Stimulated activated CD8-positive, alpha-beta memory T cell treated with anti-CD3 and anti-CD28 coated beads, Interleukin-15, amount 100 ng/mL, for 48 hours (primary cell): ENCODE results near the gene FDXACB1.
A peak's percentile ranks its signal among the peaks of the same experiment; 100 is the strongest.

ENCODE experiments used
- DNase-seq, 2 donors: peaks; one replicate each; pipeline ENCODE4 v3.0.0-alpha.2; 2020; ENCODE audit warnings: low read depth in 2 of 2

FDXACB1 gene

DNA sequence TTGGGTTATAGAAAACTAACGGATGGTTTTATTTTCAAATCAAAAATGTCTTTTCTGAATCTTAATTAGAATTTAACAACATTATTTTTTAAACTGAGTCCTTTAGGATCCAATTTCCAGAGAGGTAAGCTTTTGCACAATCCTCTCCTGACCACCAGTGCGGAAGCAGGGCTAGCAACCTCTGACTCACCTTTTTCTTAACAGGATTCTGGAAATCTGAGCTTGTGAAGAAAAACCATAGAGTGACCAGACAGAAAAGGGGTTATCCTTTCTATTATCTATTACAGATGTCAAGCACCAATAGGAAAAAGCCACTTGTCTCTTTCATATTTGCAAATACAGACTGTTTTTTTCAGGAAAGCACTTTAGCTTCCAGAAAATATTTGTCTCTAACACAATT is 32.9 kb downstream of the FDXACB1 start:
- no peak for DNase-seq

DNA sequence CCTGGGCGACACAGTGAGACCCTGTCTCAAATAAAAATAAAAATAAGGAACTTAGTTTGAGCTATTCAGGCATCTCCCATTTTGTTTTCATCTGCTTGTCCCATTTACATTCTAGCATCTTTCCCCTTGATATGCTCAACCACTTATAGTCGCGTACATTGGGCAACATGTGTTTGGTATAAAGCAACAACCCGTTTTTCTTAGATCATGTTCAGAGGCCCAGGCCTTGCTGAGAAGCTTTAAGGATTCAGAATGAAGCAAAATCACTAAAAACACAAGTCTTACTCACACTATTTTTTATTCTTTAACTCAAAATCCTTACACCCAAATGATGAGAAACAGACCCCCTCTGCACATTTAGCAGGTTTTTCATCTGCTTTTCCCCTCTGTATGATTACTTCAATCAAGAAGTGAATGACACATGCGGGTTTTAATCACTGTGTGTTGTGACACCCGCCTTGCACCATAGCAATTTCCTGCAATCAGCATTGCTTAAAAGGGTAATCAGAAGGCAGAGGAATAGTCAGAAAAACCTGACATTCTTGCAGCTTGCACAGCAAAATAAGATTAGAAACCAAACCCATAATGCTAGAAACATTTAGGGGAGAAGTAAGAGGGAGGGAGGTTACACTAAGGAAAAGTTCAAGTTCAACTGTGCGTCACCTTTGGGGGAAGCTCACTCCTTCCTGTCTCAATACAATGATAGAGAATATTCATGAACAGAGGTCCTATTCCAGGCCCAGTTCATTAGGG is 33.5 kb downstream of the FDXACB1 start:
- no peak for DNase-seq

DNA sequence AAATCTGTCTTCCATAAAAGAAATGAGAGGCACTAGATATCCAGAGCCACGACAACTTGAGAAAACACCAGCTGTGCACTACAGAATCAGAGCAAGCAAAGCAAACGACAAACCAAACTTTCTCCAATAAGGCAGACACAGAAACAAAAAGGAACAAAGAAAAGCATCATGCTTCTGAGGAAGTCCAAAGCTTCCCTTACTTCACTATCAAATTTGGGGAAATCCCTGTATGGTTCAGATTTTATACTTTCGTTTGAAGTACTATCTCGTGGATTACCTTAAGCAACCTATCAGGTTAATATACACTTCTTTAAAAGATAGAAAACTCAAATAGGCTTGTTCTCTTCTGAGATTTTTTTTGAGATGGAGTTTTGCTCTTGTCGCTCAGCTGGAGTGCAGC is 35.3 kb downstream of the FDXACB1 start:
- DNase-seq = no peak

DNA sequence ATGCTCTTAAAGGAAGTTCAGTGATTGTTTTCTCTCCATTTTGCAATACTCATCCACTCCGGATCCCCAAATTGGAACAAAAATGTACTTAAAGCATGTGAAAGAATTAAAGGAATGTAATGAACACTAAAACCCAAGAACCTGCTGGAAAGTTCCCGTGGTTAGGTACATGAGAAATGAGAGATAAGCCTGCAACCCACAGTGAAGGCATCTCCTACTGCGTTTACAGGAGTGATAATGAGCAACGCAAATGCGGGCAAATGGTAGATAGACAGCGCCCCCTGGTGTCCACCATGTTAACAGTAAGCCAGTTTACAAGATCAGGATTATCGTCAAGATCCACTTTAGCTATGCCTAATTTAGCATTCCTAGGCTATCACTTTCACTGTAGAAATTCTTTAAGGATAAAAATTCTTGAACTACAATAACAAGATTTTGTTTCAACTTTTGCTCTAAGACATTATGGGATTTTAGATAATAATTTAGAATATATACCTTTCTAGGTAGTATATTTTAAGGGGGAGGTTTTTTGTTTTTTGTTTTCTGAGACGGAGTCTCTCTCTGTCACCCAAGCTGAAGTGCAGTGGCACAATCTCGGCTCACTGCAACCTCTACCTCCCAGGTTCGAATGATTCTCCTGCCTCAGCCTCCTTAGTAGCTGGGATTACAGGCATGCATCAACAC is 37.5 kb downstream of the FDXACB1 start:
- peak; percentile 58 to 68 for DNase-seq

DNA sequence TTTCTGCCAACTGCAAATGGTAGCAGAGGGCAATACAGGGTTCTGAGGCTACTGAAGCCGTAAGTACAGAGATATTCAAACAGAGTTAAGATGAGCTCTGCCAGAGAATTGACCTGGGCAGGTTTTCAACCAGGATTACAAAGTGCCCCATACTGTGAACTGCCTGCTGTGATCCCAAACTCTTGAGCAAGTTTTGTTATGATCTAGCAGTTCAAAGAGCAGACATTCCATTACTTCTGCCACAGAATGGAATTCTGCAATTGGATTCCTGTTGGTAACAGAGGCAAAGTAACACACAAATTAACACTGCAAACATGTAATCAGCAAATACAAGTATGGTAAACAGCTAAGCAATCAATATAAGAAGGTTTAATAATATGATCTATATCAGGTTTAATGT is 38.8 kb downstream of the FDXACB1 start:
- no peak for DNase-seq

DNA sequence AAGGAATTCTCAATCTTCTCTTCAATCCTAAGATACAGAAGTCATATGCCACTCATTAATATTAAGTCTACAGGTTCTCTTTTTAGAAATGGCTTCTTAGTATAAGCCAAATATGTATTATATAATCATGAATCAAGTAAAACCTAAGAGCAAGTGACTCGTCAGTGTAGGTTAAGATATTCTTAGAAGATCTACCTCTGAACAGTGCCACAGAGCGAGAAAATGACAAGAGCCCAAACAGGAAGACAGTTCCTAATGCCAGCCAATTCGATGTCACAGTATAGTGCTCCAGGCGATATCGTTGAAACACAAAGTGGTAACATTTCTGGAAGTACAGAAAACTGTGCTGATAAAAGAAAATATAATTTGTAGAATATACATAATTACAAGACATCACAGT is 40.9 kb downstream of the FDXACB1 start:
- DNase-seq = no peak

DNA sequence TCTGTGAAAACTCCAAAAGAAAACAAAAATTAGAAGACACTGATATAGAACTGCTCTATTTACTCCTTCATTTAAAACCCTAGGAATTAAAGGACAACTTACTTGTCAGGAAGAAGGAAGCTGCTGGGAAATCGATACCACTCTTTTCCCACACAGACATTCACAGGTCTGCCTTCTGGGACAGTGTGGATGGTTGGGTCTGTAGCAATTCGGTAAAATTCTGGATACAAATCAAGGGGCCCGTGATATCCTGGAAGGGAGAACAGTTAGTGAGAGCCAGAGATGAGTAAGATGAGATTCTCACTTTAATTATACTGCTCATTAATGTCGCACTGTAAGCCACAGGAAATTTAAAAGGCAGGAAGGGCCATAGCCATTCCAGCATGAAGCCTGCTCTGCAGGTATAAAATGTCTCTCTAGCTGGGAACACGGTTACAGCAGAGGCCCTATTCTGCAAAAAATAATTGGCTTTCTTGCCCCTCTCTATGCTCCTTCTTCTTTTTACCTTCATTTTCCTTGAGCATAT is 41.5 kb downstream of the FDXACB1 start:
- no peak for DNase-seq

DNA sequence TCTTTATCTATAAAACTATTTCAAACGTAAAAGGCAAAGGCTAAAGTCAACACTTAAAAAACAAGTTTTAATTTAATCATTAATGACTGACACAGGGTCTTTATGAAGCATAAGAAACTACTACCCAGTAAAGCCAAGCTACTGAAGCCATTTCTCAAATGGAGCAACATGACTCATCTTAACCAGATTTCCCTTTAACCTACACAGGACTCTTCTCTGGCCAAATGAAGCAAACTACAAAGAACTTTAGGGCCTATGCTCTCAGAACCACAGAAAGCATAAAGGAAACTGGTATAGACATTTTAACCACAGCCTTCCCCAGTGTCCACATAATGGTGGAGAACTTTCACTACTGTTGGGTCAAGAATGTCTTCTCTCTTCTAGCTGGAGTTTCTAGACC is 42.2 kb downstream of the FDXACB1 start:
- no peak for DNase-seq

DNA sequence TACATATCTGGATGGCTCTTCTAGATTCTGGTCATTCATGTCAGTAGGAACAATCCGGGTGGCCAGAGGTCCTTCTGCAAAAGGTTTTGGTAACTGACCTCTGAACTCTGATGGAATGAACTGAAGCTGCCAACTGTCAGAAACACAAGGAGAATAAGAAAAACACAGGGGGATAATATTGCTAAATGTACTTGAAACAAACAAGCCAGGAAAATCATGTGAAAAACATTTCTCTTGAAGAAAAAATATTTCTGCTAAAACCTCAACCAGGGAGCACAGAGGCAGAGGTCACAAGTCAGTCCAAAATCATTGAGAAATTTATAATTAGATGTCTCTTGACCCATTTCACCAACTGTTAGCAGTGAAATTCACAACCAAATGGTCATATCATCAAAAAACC is 42.8 kb downstream of the FDXACB1 start:
- no peak for DNase-seq

DNA sequence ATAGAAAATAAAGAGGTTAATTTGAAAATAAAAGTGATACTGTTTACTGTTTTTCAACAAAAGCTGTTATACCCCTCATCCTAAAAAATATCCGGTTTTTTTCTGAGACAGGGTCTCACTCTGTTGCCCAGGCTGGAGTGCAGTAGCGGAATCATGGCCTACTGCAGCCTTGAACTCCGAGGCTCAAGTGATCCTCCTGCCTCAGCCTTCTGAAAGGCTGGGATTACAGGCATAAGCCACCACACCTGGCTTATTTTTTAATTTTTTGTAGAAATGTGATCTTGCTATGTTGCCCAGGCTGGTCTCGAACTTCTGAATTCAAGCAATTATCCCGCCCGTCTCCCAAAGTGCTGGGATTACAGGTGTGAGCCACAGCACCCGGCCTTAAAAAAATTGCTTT is 43.3 kb downstream of the FDXACB1 start:
- no peak for DNase-seq

DNA sequence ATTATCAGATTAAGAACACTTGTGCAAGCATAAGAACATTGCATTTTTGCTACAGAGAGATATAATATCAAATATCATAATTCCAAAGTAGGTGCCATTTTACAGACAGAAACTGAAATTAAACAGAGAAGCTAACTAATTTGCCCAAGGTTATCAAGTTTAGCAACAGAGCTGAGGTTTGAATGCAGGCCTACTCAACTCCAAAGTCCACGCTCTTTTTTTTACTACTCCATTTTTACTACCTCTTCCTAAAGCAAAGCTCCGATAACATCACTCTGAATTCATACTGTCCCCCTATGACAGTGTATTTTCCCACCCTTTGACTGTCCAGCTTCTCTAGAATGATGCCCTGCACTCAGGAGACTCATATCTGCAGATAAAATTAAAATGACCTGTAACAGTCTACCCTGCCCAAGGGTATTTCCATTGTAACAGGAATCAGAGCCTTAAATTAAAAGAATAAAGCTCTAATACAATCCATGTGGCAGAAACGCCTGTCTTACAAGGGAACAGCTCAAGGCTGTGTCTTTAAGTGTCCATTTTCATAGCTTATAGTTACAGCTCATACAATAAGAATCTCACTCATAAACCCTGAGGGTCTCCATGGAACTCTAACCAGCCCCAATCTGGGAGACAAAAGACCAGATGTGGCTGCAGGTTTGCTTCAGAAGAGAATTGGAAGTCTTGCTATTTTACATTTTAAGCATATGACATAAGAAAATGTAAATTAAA is 44.4 kb downstream of the FDXACB1 start:
- no peak for DNase-seq

DNA sequence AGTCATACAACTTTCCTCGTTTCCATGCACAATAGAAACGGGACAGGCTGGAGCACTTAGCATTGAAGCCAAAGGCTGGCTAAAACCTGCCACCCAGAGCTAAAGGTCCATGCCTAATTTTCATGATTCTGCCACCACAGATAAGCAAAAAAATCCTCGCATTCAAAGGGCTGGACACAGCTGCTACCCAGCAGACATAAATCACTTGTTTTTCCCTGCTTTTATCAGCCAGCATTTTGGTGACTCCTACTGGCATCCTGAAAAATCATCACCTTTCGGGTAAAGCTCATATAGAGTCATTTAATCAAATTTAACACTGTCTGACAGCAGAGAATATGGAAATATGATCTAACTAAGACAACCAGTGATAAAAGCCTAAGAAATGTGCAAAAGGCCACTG is 45.4 kb downstream of the FDXACB1 start:
- no peak for DNase-seq

DNA sequence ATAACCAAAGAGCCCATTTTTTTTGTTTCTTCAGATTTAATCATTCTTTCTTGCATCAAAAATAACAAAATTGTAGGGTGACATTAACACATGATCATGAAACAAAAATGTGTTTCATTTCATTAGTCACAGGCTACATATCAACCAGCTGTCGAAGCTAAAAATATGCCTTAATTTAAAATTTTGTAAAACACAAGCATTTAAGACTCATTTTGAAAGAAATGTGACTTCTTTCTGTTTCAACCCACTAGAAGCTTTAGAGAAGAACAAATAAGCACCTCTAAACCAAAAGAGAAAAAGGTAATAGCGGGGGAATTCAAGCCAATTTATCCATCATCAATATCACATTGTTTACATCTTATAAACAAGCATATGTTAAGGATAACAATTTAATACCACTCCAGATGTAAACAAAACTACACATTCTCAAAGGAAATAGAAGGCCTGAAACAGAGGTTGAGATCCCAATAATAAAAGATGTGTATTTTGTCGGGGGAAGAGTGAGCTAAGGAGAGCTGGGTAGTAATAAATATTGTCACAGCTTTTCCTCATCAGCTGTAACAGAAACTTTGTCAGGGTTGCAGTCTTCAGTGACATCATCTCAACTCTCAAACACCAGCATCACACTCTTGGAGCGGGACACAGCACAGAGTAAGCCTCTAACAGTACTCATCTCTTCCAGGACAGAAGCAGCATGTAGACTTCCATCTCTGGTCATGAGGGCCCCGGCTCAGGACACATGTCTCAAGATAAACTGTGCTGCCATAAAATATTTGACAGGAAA is 49.6 kb downstream of the FDXACB1 start:
- DNase-seq = no peak

DNA sequence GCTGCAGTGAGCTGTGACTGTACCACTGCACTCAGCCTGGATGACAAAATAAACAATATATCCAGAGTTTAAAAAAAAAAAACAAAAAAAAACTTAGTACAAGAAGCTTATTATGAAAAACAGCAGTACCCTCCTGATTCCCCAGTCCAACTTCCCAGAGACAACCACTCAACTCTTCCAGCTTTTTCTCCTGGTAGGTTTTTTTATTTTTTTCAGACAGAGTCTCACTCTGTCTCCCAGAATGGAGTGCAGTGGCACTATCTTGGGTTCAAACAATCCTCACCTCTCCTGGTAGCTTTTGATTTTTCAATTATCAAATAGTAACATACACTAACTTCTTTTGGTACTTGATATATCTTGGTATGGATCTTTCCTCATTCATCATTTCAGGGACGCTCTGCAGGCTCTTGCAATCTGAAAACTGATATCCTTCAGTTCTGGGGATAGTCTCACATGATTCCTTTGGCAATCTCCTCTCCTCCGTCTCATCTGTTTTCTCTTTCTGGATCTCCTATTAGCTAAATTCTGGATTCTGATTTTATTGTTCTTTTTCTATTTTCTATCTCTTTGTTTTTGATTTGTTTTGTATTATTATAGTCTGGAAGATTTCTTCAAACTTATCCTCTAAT is 52.5 kb downstream of the FDXACB1 start:
- no peak for DNase-seq
